Measurements from ENCODE around the gene EIF5. TPM values are rescaled to one million over a fixed set of nuclear protein-coding genes. Genes with fewer than 3 reads are reported as not detected.

Gene EIF5
- total RNA-seq, 1 donor from 2014 or later: 330 TPM

GRCh38 chr14:103360548-103360947, 26.5 kb downstream of the EIF5 start:
- Histone ChIP-seq H3K9me3 (ENCODE audit: insufficient read depth, low read depth, low read length) (peaks cover 4% of the 10 kb centered on the region), H3K27me3 (ENCODE audit: insufficient read depth, low read length) (no peaks in the 10 kb centered on the region), H4K20me1 (ENCODE audit: insufficient read depth, low read length) (no peaks in the 10 kb centered on the region), H3K27ac (ENCODE audit: low read depth, low read length) (no peak overlapping the region), H2AFZ (ENCODE audit: low read depth, low read length) (no peak overlapping the region), H3K9ac (ENCODE audit: low read length) (no peak overlapping the region), H3K4me2 (ENCODE audit: low read length) (no peak overlapping the region), H3K79me2 (ENCODE audit: insufficient read depth, low read length) (no peaks in the 10 kb centered on the region), H3K4me3 (ENCODE audit: insufficient read depth, low read depth, low read length) (no peak overlapping the region), H3K4me1 (ENCODE audit: insufficient read depth, low read length) (peaks cover 10% of the 10 kb centered on the region), H3K36me3 (ENCODE audit: insufficient read depth, low read length) (no peaks in the 10 kb centered on the region)
- DNase-seq (ENCODE audit: low read depth) (no peak), FAIRE-seq (no peak)
- peaks cover 33% of the 10 kb centered on the region for H3K9me3 Mint-ChIP-seq (ENCODE audit: unreplicated experiment)
- H3K27ac Mint-ChIP-seq (ENCODE audit: unreplicated experiment): no peak overlapping the region
- H3K4me3 Mint-ChIP-seq (ENCODE audit: unreplicated experiment): no peak overlapping the region
- H3K36me3 Mint-ChIP-seq (ENCODE audit: low read depth, unreplicated experiment): peaks cover 8% of the 10 kb centered on the region
- H3K27me3 Mint-ChIP-seq (ENCODE audit: low read depth, unreplicated experiment): no peaks in the 10 kb centered on the region
- peaks cover 12% of the 10 kb centered on the region for H3K4me1 Mint-ChIP-seq (ENCODE audit: low read depth, unreplicated experiment)
- TF ChIP-seq EZH2 (IDR thresholded peaks at IDR 0.05; ENCODE audit: insufficient read depth, low read length): no peak
- TF ChIP-seq CTCF (IDR thresholded peaks at IDR 0.05; ENCODE audit: insufficient read depth, low read depth, low read length): no peak

GRCh38 chr14:103361867-103362266, 27.8 kb downstream of the EIF5 start:
- FAIRE-seq: peak; percentile 89

More at GRCh38 chr14:103361867-103362266, 27.8 kb downstream of the EIF5 start:
- Histone ChIP-seq H3K4me2 (ENCODE audit: low read length) (peak overlapping the region; percentile 47), H3K4me1 (ENCODE audit: insufficient read depth, low read length) (peaks cover 10% of the 10 kb centered on the region), H3K27ac (ENCODE audit: low read depth, low read length) (peak overlapping the region; percentile 73), H2AFZ (ENCODE audit: low read depth, low read length) (peak overlapping the region; percentile 35), H4K20me1 (ENCODE audit: insufficient read depth, low read length) (no peaks in the 10 kb centered on the region), H3K4me3 (ENCODE audit: insufficient read depth, low read depth, low read length) (no peak overlapping the region), H3K9ac (ENCODE audit: low read length) (peak overlapping the region; percentile 6), H3K9me3 (ENCODE audit: insufficient read depth, low read depth, low read length) (peaks cover 4% of the 10 kb centered on the region), H3K79me2 (ENCODE audit: insufficient read depth, low read length) (no peaks in the 10 kb centered on the region), H3K27me3 (ENCODE audit: insufficient read depth, low read length) (no peaks in the 10 kb centered on the region), H3K36me3 (ENCODE audit: insufficient read depth, low read length) (no peaks in the 10 kb centered on the region)
- Mint-ChIP-seq H3K27me3 (ENCODE audit: low read depth, unreplicated experiment) (no peaks in the 10 kb centered on the region), H3K4me1 (ENCODE audit: low read depth, unreplicated experiment) (peaks cover 12% of the 10 kb centered on the region), H3K27ac (ENCODE audit: unreplicated experiment) (peak overlapping the region; percentile 98), H3K4me3 (ENCODE audit: unreplicated experiment) (no peak overlapping the region), H3K9me3 (ENCODE audit: unreplicated experiment) (peaks cover 33% of the 10 kb centered on the region), H3K36me3 (ENCODE audit: low read depth, unreplicated experiment) (peaks cover 8% of the 10 kb centered on the region)
- DNase-seq (ENCODE audit: low read depth): peak; percentile 96
- TF ChIP-seq EZH2 (IDR thresholded peaks at IDR 0.05; ENCODE audit: insufficient read depth, low read length) (no peak), CTCF (IDR thresholded peaks at IDR 0.05; ENCODE audit: insufficient read depth, low read depth, low read length) (no peak)

All from astrocyte (in vitro differentiated cells and primary cell).